Activated CD4-positive, alpha-beta T cell treated with anti-CD3 and anti-CD28 coated beads, Interleukin-2, amount 50 U/mL, for 1 hour (primary cell): Measurements from ENCODE around the gene IMPACT.

Experiments used
- DNase-seq: peaks from one replicate; pipeline ENCODE4 v3.0.0-alpha.2; 2020

The IMPACT gene

GRCh38 chr18:24485681-24486080, 59.2 kb downstream of the IMPACT start:
- DNase-seq = no peak

GRCh38 chr18:24486684-24487083, 60.2 kb downstream of the IMPACT start:
- no peak for DNase-seq

GRCh38 chr18:24488824-24489493, 62.5 kb downstream of the IMPACT start:
- no peak for DNase-seq

GRCh38 chr18:24490539-24490938, 64.1 kb downstream of the IMPACT start:
- DNase-seq = no peak

DNA sequence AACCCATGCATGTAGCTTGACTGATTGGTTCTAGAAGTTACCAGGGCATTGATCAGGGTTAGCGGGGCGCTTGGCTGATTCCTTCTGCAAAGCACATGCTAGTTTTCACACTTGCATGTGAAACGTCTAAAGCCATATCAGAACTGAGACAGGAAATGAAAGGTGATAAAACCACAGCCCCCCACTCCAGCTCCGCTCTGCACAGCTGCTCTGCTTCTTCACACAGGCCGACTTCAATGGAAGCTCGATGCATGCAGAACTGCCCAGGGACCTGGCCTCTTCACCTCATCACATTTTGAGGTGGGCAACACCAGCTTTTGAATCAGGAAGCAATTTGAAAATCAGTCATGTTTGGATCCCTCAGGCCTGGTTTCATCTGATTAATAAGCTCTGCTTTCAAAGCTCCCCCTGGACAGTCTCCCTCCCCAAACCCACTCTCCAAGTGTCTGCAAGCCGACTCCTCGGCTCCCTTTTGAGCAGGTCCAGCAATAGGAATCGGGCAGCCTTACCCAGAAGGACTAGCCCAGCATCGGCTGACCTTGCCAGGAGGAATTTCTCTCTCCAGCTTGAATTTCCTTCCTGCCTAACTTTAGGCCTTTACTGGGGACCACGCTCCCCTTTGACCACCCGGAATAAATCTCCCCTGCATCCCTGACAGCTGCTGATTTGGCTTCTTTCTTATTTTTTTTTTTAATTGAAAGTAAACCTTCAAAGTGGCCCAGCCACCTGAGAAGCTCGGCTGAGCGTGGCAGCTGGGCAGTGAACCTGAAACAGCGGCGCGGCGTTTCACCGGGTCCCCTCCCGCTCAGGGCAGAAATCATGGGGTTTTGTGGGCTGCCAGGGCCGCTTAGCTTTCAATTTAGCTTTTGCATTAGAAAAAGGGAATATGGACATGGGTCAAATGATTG, 65.7 kb downstream of the IMPACT start:
- DNase-seq = no peak

GRCh38 chr18:24494586-24494985, 68.1 kb downstream of the IMPACT start:
- DNase-seq = no peak

DNA sequence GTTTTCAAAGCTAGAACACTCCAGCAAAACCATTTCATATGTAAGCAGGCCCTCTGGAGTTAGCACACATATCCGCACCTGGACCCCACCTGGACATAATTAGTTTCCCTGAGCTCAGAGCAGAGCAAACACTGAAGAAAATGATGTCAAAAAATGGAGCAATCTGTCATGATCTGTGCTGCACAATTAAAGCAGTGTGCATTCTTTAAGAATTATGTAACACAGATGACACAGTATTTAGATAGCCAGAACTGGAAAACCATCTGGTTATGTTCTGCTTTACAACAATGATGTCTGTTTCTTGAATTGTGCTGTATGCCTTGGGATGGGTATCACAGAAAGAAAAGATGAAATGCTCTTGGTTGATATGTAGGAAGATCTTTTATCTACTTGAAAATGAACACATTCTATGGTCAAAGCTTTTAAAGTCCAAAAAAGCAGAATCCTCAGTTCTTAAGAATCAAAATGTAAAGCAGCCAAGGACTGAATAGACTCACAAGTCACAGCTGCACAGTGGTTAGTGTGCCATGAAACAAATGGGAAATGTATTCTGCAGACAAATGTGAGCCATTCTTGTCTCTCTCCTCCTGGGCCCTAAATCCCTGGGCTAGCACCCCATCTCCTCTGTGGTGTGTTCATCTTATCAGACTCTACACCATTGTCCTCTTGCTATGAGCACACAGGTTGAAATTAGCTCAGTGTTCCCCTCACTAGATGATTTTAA, 70.7 kb downstream of the IMPACT start:
- DNase-seq = no peak

- DNase-seq = no peak
Observed at GRCh38 chr18:24499814-24500213, 73.3 kb downstream of the IMPACT start.

DNA sequence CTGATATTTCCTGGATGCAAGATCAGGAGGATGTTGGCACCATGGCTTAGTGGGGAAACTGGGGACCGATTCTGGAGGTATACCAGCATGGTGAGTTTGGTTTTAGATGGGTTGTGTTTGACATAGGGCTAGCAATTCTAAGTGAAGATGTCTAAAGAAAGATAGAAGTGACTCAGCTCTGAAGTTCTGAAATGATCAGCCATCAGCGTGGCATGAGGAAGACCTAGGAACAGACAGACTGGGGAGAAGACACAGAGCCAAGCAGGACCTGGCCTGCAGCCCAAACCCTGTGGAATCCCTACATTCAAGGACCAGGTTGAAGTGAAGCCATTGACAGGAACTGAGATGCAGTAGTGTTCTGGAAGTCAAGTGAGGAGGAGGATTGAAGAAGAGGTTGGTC, 73.7 kb downstream of the IMPACT start:
- DNase-seq = no peak

DNA sequence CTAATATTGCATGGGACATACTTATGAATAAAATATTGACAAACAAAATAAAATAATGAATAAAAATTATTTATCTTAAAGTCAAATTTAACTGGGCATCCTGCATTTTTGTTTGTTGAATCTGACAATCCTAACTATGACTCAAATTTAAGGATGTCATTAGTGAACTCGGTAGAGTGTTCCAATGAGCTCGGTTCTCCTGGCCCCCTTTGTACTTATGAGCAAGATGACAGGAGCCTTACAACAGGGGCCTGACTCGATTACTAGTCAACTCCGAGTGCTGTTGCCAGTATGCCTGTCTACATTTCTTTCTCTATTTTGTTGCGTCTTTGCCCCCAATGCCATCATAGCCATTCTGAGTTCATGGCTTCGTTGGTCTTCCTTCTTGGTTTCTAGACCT, 74.3 kb downstream of the IMPACT start:
- DNase-seq = no peak

DNA sequence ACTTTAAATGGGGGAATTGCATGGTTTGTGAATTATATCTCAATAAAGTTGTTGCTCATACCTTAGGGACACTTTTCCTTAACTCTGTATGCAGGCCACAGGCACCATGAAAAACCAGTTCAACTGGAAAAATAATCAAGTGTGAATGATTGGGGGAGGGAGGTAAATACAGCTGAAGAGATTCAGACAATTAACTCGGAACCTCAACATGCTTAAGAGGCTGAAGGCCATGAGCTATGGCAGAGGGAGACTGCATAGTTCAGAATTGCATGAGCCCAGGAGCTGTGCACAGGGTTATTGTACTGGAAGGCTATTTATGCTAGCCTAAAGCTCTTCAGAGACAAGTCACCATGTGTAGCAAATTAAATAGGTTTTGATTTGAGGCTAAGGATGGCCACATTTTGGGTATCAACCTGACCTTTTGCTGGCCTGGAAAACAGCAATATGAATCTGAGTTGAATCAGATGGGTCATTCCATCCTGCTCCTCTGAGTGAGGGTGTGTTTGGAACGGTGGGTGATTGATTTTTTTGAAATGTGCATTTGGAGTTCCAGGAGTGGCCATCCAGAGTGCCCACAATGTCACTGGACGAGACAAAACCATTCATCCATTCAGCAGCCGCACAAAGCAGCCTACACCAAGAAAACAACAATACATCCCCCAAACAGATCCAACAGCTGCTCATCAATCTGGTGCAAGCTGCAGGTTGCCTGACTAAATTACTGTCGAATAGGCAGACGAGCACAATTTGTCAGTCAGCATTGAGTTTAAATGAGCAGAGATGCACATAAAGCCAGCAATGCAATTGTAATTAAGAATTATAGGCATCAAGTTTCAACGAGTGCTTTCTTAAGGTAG, 76.4 kb downstream of the IMPACT start:
- no peak for DNase-seq
